Panc1 (cell line): ENCODE measurements around the gene IPO8. TPM values are rescaled to one million over a fixed set of nuclear protein-coding genes. Genes with fewer than 3 reads are reported as not detected.

Source experiments
- ATAC-seq: fragments of 200-7000 bp; cut with Tn5 transposase; 2 replicates; pipeline ENCODE4 v1.9.1; 2020; ENCODE audit warnings: mild to moderate bottlenecking, moderate library complexity
- BruUV-seq: library from RNA; stranded (reverse); fragments of 400-500 nt; replicated peaks from 2 replicates; lab custom pipeline; 2021; lab: Mats Ljungman, UMichigan
- CTCF ChIA-PET: fragments of 300-600 bp; sonication (Branson Sonifier 250); formaldehyde crosslinking; loops from one replicate; lab custom pipeline; 2022; ENCODE audit warnings: antibody characterized with exemption; lab: Charles Lee
- POLR2A ChIA-PET: fragments of 300-600 bp; sonication (Branson Sonifier 250); formaldehyde crosslinking; loops from one replicate; lab custom pipeline; 2022; ENCODE audit warnings: antibody characterized with exemption; lab: Charles Lee
- DNase-seq: peaks from one replicate; pipeline ENCODE4 v3.0.0-alpha.2; 2010; ENCODE audit warnings: low read depth, low spot score
- H3K27ac ChIP-seq: 2 replicates; pipeline ENCODE4 v1.5.1; 2011; ENCODE audit warnings: mild to moderate bottlenecking, low read length, inconsistent platforms
- H3K27me3 ChIP-seq: fragments of 200-500 bp; sonication (Bioruptor generic); 2 replicates; pipeline ENCODE4 v1.6.0; 2014; ENCODE audit warnings: low read length, inconsistent platforms; ENCODE audit not compliant: control insufficient read depth, insufficient read depth
- H3K36me3 ChIP-seq: fragments of 200-500 bp; sonication (Bioruptor generic); 2 replicates; pipeline ENCODE4 v1.5.1; 2014; ENCODE audit warnings: inconsistent platforms, mild to moderate bottlenecking, low read length, moderate library complexity; ENCODE audit not compliant: control insufficient read depth, insufficient read depth
- H3K4me1 ChIP-seq: 2 replicates; pipeline ENCODE4 v1.5.1; 2011; ENCODE audit warnings: inconsistent platforms, mild to moderate bottlenecking, low read length, moderate library complexity; ENCODE audit not compliant: control insufficient read depth, insufficient read depth
- H3K4me3 ChIP-seq, 2 experiments: 2 replicates each; pipeline ENCODE4 v1.5.1; 2011 to 2012; ENCODE audit warnings: low read depth in 2 of 2, low read length in 2 of 2, mild to moderate bottlenecking in 2 of 2, inconsistent platforms in 1 of 2, moderate library complexity in 1 of 2
- H3K9me3 ChIP-seq: fragments of 200-500 bp; sonication (Bioruptor generic); 2 replicates; pipeline ENCODE4 v1.5.1; 2014; ENCODE audit warnings: low read depth, mild to moderate bottlenecking, inconsistent platforms, low read length, moderate library complexity; ENCODE audit not compliant: control insufficient read depth, insufficient read depth
- POLR2AphosphoS5 ChIP-seq: IDR thresholded peaks from 2 replicates; pipeline ENCODE4 v1.6.1; 2012; ENCODE audit warnings: mild to moderate bottlenecking, low read depth, low read length, moderate library complexity
- SIN3A ChIP-seq: IDR thresholded peaks from 2 replicates; pipeline ENCODE4 v1.6.1; 2012; ENCODE audit warnings: low read depth, mild to moderate bottlenecking, low read length, moderate library complexity, borderline replicate concordance; ENCODE audit not compliant: insufficient read depth
- TCF7L2 ChIP-seq: IDR thresholded peaks from 2 replicates; pipeline ENCODE4 v1.6.1; 2011; ENCODE audit warnings: mild to moderate bottlenecking, low read depth, low read length, inconsistent platforms
- in situ Hi-C: cut with HindIII; loops from 2 replicates; pipeline ENCODE4 v1.10.0; 2016; ENCODE audit warnings: low sequenced_read_pairs, low pct_unique_long_range_greater_than_20kb
- intact Hi-C: fragments of 100-400 bp; cut with micrococcal nuclease; formaldehyde crosslinking; loops from one replicate; pipeline ENCODE4 v1.10.0; 2022; ENCODE audit not compliant: unreplicated experiment
- total RNA-seq: library from RNA; stranded (reverse); gene quantifications from one replicate; pipeline ENCODE4 v1.2.1, GENCODE V29; 2021; ENCODE audit not compliant: unreplicated experiment
- TF ChIP-seq, protein P1 (sequence below): fragments of 450-650 bp; IDR thresholded peaks from 2 replicates; pipeline ENCODE4 v1.5.1; 2017; ENCODE audit warnings: mild to moderate bottlenecking
- TF ChIP-seq, protein P2 (sequence below), 2 experiments: IDR thresholded peaks; 2 replicates each; pipeline ENCODE4 v1.6.1; 2011 to 2012; ENCODE audit warnings: low read depth in 2 of 2, control low read depth in 1 of 2, low read length in 1 of 2, mild to moderate bottlenecking in 1 of 2, moderate library complexity in 1 of 2; ENCODE audit not compliant: insufficient read depth in 1 of 2

The IPO8 gene
- total RNA-seq, 1 experiment from 2014 or later = 46.6 TPM

DNA sequence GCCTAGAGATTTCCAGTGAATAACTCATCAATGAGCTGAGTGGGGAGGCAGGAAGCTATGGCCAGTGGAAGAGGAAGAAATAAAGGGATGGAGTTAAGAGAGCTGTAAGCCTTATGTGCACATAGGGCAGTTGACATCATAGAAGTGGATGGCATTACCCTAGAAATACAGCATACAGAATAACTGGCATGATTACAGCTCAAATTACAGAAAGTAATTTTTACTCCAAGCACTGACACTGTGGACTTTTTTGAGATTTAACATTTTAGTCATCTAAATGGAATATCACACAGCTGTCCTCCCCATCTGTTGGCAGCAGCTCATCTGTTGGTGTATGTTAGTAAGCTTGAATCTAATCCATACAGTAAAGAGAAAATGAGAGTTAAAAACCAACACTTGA, 5.4 kb upstream of the IPO8 start:
- CTCF ChIA-PET = interaction anchor here (0.6 kb wide), 1 partner anchor 106 kb away, joined by 3 read pairs; no protein-coding TSS in a partner anchor
- in situ Hi-C loops (no loop called here), intact Hi-C loops (no loop called here)
- POLR2A ChIA-PET = interaction anchor here (0.5 to 0.6 kb wide), 2 partner anchors 17 to 54 kb away, joined by 3 to 13 read pairs; partner anchors contain the start of gene CAPRIN2
- Histone ChIP-seq H3K27me3 (no peaks in the 10 kb centered on the region), H3K4me3 (no peak overlapping the region), H3K36me3 (no peaks in the 10 kb centered on the region), H3K27ac (no peak overlapping the region), H3K9me3 (no peaks in the 10 kb centered on the region), H3K4me1 (peaks cover 2% of the 10 kb centered on the region; the same call in 1 of the 2 replicates)
- BruUV-seq = no TSS peak
- ATAC-seq (no peak), DNase-seq (no peak)
- TF ChIP-seq, protein P1, sequence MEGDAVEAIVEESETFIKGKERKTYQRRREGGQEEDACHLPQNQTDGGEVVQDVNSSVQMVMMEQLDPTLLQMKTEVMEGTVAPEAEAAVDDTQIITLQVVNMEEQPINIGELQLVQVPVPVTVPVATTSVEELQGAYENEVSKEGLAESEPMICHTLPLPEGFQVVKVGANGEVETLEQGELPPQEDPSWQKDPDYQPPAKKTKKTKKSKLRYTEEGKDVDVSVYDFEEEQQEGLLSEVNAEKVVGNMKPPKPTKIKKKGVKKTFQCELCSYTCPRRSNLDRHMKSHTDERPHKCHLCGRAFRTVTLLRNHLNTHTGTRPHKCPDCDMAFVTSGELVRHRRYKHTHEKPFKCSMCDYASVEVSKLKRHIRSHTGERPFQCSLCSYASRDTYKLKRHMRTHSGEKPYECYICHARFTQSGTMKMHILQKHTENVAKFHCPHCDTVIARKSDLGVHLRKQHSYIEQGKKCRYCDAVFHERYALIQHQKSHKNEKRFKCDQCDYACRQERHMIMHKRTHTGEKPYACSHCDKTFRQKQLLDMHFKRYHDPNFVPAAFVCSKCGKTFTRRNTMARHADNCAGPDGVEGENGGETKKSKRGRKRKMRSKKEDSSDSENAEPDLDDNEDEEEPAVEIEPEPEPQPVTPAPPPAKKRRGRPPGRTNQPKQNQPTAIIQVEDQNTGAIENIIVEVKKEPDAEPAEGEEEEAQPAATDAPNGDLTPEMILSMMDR = no peak
- TF ChIP-seq TCF7L2 (no peak), POLR2AphosphoS5 (no peak), SIN3A (no peak)
- TF ChIP-seq, protein P2, sequence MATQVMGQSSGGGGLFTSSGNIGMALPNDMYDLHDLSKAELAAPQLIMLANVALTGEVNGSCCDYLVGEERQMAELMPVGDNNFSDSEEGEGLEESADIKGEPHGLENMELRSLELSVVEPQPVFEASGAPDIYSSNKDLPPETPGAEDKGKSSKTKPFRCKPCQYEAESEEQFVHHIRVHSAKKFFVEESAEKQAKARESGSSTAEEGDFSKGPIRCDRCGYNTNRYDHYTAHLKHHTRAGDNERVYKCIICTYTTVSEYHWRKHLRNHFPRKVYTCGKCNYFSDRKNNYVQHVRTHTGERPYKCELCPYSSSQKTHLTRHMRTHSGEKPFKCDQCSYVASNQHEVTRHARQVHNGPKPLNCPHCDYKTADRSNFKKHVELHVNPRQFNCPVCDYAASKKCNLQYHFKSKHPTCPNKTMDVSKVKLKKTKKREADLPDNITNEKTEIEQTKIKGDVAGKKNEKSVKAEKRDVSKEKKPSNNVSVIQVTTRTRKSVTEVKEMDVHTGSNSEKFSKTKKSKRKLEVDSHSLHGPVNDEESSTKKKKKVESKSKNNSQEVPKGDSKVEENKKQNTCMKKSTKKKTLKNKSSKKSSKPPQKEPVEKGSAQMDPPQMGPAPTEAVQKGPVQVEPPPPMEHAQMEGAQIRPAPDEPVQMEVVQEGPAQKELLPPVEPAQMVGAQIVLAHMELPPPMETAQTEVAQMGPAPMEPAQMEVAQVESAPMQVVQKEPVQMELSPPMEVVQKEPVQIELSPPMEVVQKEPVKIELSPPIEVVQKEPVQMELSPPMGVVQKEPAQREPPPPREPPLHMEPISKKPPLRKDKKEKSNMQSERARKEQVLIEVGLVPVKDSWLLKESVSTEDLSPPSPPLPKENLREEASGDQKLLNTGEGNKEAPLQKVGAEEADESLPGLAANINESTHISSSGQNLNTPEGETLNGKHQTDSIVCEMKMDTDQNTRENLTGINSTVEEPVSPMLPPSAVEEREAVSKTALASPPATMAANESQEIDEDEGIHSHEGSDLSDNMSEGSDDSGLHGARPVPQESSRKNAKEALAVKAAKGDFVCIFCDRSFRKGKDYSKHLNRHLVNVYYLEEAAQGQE (IDR thresholded peaks at IDR 0.05; ENCODE audit: insufficient read depth in 1 of 2, low read depth in 2 of 2, low read length in 1 of 2) = no peak

DNA sequence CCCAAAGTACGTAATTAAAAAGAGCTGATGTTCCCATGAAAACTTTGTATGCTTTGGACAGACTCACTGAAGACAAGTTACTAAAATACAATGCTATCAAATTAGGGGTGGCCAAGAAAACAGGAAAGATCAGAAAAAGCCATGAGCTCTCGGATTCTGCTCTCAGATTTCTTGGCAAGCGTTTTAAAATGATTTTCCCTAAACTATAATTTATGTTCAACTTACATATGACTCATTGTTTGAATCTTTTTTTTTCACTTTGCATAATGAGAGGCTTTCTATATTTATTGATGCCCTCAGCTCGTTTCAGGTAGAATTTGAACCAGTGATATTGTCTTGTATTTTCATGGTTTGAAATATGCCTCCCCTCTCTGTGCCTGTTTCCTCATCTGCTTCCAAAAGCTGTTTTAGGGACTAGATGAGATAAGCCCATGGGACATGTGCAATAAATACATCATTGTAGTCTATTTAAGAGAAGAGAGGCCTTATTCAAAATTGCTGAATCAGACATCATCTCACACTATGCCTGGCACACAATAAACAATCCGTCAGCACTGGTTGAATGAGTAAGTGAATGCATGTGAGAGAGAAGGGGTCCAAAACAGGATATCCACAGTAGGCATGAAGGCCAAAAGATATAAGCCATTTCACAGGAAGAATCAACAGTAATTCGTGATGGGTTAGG, 4.7 kb upstream of the IPO8 start:
- no peak for DNase-seq
- TF ChIP-seq POLR2AphosphoS5 = no peak
- intact Hi-C loops = no loop called here
- Histone ChIP-seq H3K9me3 (no peaks in the 10 kb centered on the region), H3K27me3 (no peaks in the 10 kb centered on the region), H3K4me3 (no peak overlapping the region), H3K4me1 (peaks cover 4% of the 10 kb centered on the region; the same call in 1 of the 2 replicates), H3K27ac (no peak overlapping the region), H3K36me3 (no peaks in the 10 kb centered on the region; the same call in 1 of the 2 replicates)
- no peak for ATAC-seq
- CTCF ChIA-PET = interaction anchor here (0.6 kb wide), 1 partner anchor 151 kb away, joined by 3 read pairs; no protein-coding TSS in a partner anchor
- in situ Hi-C loops = no loop called here
- POLR2A ChIA-PET = no interaction called here
- BruUV-seq = no TSS peak

DNA sequence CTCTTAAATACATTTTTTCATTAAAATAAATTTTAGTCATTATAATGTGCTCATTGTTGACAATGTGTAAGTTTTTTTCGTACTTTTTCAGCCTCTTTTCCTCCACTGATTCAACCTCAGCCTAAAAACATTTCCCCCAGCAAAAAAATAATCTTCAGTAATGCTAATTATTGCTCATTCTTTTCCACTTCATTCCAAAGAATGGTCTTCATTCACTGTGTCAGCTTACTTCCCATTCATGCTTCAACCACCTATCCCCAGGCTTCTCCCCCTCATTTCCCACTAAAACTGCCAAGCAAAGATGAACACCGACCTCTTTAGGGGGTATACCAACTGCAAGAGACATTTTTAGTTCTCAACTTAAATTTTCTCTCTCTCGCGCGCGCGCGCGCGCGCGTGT, 2.7 kb upstream of the IPO8 start:
- in situ Hi-C loops = no loop called here
- BruUV-seq = no TSS peak
- CTCF ChIA-PET = no interaction called here
- Histone ChIP-seq H3K27me3 (no peaks in the 10 kb centered on the region), H3K36me3 (no peaks in the 10 kb centered on the region; the same call in 1 of the 2 replicates), H3K4me3 (no peak overlapping the region), H3K9me3 (no peaks in the 10 kb centered on the region), H3K4me1 (peaks cover 17% of the 10 kb centered on the region), H3K27ac (no peak overlapping the region)
- intact Hi-C loops = no loop called here
- TF ChIP-seq TCF7L2 (no peak), SIN3A (no peak), POLR2AphosphoS5 (no peak)
- TF ChIP-seq, protein P1 = no peak
- TF ChIP-seq, protein P2 (IDR thresholded peaks at IDR 0.05; ENCODE audit: insufficient read depth in 1 of 2, low read depth in 2 of 2, low read length in 1 of 2) = no peak
- ATAC-seq (no peak), DNase-seq (no peak)
- POLR2A ChIA-PET = interaction anchor here (0.7 kb wide), 1 partner anchor 11 kb away, joined by 8 read pairs; no protein-coding TSS in a partner anchor
